Cerebellar cortex (tissue), 1 donor: ENCODE data around the gene CLDN3.
"Not testable (repeated sequence)": the region's sequence is repeated elsewhere in the genome, so short reads cannot be mapped to it uniquely, and the experiment has no call there.

Experiments
- DNase-seq: peaks from one replicate; pipeline ENCODE4 v3.0.0-alpha.2; 2015; ENCODE audit warnings: low spot score

The CLDN3 gene

GRCh38 chr7:73736885-73737284 lies 33.2 kb downstream of the CLDN3 start:
- DNase-seq = no peak

DNA sequence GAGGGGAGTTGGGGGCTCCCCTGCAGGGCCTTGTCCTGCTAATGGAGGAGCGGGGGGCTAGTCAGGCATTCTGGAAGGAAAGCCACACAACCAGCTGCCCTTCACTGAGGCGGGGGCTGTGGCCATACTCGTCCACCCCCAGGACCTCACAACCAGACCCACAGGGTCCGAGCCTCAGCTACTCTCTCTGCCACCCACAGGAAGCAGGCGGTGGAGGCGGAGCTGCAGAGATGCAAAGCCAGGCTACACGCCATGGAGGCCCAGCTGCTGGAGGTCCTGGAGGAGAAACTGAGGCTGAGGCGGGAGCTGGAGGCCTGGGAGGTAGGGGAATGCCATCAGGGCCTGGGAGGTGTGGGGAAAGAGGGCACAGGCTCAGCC lies 34.6 kb downstream of the CLDN3 start:
- no peak for DNase-seq

DNA sequence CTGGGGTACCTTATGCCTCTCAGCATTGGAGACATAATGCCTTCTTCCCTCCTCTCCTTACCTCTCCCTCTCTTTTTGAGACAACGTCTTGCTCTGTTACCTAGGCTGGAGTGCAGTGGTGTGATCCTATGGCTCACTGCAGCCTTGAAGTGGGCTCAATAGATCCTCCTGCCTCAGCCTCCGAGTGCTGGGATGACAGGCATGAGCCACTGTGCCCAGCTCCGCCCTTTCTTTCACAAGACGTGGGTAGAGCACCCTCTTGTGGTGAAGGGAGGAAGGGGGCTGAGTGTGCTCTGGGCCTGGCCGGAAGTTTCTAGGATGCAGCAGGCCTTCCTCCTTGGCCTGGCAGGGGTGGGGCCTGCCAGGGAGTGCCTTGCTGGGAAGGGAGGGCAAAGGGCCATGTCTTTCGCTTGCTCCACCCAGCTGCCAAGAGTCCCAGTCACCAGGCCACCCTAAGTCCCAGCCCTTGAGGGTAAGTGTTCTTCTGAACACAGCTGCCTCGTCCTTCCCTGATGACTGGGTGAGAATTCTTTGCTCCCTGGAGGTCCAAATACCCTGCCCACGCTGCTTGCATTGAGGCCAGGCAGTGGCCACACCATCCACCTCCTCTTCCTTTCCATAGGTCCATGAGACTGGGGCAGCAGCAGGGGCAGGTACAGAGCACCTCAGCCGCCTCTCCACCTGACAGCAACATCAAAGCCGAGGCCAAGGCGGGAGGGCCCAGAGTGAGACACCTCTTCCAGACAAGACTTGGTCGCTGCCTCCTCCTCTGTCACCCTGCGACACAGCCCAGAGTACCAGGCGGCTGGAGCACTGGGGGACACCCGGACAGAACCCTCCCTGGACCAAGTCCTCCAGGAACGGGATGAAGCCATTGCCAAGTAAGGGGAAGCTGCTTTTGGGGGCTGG lies 35.2 kb downstream of the CLDN3 start:
- peak; percentile 80 for DNase-seq

DNA sequence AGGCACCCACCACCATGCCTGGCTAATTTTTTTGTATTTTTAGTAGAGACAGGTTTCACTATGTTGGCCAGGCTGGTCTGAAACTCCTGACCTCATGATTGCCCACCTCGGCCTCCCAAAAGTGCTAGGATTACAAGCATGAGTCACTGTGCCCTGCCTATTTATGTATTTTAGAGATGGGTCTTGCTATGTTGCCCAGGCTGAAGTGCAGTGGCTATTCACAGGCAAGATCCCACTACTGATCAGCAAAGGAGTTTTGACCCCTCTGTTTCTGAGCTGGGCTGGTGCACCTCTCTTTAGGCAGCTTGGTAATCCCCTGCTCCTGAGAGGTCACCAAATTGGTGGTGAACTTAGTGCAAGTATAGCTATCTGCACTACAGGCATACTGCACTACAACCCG lies 37.7 kb downstream of the CLDN3 start:
- DNase-seq = no peak

DNA sequence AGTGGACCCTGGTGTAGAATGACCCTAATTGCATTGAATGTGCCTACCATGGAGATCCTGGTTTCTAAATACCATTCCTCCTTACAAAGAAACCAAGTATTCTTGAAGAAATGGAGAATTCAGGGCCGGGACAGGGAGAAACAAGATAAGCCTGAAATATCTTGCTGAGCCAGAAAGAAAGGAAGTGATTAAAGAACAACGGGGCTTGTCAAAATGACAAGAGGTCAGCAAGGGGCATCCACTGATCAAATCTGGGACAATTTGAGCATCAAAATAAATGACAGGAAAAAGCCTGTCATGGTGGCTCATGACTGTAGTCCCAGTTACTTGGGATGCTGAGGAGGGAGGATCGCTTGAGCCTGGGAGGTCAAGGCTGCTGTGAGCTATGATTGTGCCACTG lies 39.6 kb downstream of the CLDN3 start:
- no peak for DNase-seq

DNA sequence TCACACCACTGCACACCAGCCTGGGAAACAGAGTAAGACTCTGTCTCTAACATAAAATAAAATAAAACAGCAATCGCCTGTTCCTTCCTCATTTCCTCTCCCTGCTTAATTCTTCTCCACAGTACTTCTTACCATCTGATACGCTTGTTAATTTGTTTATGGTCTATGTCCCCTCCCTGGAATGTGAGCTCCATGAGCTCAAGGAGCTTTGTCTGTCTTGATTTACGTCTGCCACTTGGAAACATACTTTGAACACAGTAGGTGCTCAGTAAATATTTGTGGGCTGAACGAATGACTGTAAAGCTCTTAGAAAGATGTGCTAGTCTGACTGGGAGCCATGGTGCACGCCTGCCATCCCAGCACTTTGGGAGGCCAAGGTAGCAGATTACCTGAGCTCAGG lies 41.5 kb downstream of the CLDN3 start:
- DNase-seq = no peak

DNA sequence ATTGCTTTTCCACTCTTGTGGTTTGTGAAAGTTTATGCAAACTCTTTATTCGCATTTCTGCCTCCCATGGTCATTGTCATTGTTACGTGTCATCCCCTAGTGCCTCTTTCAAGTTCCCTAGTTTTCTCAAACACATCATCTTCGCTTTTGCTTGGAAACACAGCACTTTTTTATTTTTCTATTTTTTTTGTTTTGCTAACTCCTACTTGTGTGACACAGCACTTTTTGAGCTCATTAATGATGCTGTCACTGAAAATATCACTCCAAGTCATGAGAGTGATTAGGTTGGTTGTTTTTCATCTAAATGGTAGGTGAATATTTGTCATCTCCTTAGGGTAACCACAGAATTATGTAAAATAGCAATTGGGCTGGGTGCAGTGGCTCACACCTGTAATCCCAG lies 42.1 kb downstream of the CLDN3 start:
- no peak for DNase-seq

DNA sequence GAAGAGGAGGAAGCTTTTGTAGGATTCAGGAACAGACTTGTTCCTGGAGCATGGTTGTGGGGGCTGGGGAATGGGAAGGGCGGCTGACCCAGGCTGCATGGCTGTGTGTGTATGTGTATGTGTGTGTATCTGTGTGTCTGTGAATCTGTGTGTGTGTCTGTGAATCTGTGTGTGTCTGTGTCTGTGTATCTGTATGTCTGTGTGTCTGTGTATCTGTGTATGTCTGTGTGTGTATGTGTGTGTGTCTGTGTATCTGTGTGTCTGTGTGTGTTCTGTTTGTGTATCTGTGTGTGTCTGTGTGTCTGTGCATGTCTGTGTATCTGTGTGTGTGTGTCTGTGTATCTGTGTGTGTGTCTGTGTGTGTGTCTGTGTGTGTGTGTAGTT lies 44.0 kb downstream of the CLDN3 start:
- DNase-seq = no peak

DNA sequence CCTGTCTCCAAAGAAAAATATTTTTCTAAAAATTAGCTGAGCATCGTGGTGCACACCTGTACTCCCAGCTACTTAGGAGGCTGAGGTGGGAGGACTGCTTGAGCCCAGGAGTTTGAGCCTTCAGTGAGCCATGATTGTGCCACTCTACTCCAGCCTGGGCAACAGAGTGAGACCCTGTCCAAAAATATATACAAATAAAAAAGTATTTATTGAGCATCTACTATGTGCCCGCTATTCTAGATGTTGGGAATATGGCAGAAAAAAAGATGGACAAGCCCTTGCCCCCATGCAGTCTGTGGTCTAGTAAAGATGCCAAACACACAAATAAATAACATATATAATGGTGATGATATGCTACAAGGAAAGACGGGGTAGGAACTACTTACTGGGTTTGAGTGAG lies 46.3 kb downstream of the CLDN3 start:
- no peak for DNase-seq

DNA sequence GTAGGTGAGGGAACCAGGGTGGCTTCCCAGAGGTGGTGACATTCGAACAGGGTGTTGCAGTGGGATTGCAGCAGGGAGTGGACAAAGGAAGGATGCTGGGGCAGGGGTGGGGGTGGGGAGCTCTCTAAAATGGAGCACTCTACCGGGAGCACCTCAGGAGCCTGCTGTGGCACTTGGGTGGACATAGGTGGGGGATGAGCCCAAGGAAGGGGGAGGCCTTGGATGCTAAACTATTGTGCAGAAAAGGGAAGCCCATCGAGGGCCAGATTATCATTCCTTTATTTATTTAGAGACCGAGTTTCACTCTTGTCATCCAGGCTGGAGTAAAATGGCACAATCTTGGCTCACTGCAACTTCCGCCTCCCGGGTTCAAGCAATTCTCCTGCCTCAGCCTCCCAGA lies 47.3 kb downstream of the CLDN3 start:
- DNase-seq = no peak

DNA sequence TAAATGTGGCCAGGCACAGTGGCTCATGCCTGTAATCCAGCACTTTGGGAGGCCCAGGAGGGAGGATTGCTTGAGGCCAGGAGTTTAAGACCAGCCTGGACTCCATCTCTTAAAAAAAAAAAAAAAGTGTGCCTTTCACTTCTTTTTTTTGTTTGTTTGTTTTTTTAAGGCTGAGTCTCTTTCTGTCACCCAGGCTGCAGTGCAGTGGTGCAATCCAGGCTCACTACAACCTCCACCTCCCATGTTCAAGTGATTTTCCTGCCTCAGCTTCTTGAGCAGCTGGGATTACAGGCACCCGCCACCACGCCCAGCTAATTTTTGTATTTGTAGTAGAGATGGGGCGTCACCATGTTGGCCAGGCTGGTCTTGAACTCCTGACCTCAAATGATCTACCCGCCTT lies 47.9 kb downstream of the CLDN3 start:
- DNase-seq = not testable (repeated sequence)

GRCh38 chr7:73721377-73721817 lies 48.7 kb downstream of the CLDN3 start:
- peak; percentile 96 for DNase-seq

- DNase-seq = not testable (repeated sequence)
Observed at GRCh38 chr7:73720443-73720842, 49.6 kb downstream of the CLDN3 start.

GRCh38 chr7:73719806-73720169 lies 50.3 kb downstream of the CLDN3 start:
- no peak for DNase-seq
